DMS 273 (cell line): ENCODE data around the gene RFTN1.

Source experiments
- DNase-seq: peaks from one replicate; lab custom pipeline; 2025; ENCODE audit not compliant: unreplicated experiment; lab: John Stamatoyannopoulos, UW

RFTN1 gene

GRCh38 chr3:16468336-16469098 lies 45.0 kb downstream of the RFTN1 start:
- no peak for DNase-seq

DNA sequence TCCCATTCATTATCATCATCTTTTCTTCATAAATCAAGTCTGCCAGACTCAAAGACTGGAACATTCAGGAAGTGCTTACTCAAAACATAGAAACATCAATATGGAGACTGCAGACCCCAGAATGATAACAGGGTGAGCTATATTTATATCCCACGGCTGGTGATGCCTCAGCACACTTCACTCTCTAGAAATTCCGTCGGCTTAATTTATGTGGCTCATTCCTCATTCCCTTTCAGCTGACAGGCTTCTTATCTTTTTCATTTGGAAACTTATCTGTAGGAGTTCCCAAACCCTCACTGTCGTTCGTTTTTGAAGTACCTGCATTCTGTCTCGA lies 45.5 kb downstream of the RFTN1 start:
- DNase-seq = no peak

GRCh38 chr3:16467393-16467792 lies 46.1 kb downstream of the RFTN1 start:
- DNase-seq = no peak

DNA sequence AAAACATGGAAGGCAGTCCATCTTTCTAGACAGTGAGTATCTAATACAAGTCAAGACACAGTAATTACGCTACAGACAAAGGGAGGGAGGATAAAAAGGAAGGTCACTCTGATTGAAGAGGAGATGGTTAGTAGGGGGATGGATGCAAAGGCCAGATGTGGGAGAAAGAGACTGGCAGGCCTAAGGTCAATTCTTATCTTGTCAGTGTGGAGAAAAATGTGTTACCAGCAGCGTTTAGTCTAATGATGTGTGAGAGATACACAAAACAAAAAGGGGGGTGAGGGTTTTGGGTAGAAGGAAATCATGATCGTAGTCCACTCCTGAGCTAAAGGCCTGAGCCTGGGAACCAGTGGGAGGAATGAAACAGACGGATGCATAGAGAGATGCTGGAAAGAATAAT lies 46.7 kb downstream of the RFTN1 start:
- no peak for DNase-seq

DNA sequence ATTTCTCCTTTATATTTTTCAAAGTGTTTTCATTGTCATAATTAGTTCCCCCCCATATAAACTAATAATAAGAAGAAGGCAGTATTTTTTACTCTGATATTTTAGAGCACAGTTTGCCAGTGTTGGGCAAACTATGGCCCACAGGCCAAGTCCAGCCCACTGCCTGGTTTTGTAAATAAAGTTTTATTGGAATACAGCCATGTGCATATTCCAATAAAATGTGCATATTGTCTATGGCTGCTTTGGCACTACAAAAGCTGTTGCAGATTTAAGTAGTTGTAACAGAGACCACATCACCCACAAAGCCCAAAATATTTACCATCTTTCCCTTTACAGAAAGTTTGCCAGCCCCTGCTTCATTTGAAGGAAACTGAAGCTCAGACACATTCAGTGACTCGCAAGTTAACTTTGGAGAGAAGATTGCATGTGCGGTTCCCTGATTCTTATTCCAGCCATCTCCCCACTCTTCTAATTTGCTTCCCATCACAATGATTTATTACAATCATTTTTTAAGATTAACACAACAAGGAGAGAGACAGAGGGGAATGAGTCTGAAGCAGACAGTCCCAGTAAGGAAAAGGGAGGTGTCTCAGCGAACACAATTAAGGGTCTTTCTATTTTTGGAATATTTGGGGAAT lies 48.9 kb downstream of the RFTN1 start:
- no peak for DNase-seq

GRCh38 chr3:16463914-16464313 lies 49.6 kb downstream of the RFTN1 start:
- DNase-seq = no peak

GRCh38 chr3:16463119-16463518 lies 50.4 kb downstream of the RFTN1 start:
- no peak for DNase-seq

- no peak for DNase-seq
These were observed 50.8 kb downstream of the RFTN1 start for GRCh38 chr3:16462679-16463078.

DNA sequence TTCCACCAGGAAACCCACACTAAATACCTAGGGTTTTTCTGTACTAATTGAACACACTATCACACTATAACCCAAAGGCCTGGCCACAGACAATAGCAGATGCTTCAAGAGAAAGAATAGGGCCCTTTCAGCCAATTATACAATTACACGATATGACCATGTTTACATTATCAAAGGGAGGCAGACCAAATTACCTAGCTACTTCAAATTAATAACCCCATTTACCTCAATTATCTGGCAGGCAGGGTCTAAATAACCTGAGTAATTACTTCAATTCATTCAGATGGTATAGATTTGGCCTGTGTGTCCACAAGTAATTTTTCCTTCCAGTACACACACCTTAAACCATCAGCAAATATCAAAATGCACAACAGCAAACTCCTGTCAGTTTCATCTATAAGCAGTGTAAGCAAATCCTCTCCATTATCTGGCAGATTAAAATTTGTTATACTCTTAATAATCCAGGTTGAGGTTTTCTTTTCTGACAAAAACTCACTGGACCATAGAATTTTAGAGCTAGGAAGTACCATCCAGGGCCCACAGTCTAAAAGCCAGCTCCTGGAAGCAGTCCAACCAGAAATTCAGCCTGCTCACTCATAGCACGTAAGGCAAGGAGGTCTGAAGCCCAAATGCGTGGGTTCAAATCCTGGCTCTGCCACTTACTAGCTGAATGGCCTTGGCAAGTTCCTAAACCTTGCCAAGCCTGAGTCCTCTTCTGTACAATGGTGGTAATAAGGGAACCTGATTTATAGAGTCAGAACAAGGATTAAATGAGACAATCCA lies 51.8 kb downstream of the RFTN1 start:
- DNase-seq = peak; percentile 7

DNA sequence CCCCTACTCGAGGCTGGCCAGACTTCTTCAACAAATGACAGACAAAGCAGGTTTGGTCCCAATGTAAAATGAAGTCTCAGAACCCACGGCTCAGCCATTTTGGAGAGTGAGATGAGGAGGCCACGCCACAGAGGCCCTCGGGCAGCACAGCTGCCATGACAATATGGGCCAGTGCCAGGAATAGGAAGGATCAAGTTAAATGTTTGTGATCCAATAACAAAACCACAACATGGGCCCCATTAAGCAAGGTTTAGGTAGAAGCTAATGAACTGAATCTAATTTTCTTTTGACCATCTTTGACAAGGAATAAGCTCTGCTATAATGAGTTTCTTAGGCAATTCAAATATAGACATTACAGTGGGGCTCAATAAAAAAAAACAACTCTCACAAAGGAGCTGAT lies 52.6 kb downstream of the RFTN1 start:
- peak; percentile 32 for DNase-seq

- DNase-seq = no peak
These were observed 53.2 kb downstream of the RFTN1 start for GRCh38 chr3:16460273-16460672.

DNA sequence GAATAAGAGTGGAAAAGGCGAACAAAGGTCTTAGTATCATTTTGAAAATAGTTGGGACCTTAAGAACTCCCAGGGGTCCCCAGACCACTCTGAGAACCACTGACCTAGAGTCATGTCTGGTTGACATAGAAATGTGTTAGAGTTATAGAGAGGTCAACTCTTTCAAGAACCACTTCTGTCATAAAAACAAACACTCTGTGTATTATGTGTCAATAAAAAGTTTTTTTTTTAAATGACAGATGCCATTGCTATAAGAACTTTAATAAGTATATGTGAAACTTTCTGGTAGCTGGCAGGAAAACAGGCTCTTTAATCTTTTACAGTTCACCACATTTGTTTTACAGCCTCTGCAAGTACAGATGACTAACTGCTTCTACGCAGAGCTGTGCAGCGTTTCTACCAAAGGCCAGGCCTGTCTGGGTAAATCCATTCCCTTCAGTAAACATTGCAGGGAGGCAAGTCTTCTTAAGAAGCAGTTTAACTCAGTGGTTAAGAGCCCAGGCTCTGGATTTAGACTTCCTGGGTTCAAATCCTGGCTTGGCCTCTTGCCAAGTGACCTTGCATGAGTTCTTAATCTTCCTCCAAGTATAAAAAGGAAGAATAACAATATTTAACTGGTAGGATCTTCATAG lies 56.6 kb downstream of the RFTN1 start:
- DNase-seq = no peak

DNA sequence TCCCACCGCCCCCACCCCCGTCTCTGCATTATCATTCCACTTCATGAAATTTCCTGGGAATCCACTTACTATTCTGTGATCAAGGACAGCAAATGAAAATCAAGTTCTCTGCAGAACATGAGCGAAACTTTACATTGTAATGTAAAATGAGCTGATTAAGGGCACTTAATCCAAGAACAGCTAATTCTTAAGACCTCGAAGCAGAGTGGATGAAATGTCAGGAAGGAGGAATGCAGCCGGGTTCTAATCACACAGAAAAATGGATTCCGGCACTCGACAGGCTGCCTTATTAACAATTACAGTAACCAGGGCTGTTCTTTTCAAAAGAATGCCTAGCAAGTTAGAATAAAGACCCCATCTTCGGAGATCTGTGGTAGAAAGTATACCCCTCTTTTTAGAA lies 57.5 kb downstream of the RFTN1 start:
- no peak for DNase-seq

DNA sequence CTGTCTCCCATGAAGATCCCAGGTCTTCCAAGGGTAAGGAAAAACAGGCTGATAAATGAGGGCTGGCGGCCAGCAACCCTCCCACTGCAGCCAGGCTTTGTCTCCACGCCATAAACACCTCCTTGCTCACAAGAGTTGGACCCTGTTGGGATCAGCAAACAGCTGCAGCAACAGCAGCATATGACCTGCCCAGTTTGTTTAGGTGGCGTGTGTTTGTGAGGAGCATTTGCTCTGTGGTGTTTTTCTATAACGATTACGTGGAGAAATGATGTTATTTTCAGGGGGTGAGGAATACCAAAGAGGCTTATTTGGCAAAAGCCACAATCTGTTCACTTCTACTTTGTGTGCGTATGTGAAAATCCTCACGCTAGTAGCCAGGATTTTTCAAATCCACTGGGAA lies 58.5 kb downstream of the RFTN1 start:
- no peak for DNase-seq

- DNase-seq = no peak
These were observed 61.2 kb downstream of the RFTN1 start for GRCh38 chr3:16452261-16452660.

DNA sequence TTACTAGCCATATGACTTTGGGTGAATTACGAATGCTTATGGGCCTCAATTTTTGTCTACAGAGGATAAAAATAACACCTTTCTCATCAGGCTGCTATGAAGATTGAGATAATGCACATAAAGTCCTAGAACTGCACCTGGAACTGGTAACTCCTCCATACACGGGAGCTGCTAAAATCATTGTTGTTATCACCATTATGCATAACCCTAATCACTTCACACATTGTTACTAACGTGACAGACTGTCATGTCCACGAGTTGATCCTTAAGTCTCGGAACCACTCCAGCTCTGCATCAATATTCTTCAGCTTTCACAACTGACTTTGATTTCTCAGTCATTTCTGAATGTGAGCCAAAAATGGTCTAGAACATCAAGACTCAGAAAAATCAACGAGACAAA lies 64.1 kb downstream of the RFTN1 start:
- DNase-seq = no peak

DNA sequence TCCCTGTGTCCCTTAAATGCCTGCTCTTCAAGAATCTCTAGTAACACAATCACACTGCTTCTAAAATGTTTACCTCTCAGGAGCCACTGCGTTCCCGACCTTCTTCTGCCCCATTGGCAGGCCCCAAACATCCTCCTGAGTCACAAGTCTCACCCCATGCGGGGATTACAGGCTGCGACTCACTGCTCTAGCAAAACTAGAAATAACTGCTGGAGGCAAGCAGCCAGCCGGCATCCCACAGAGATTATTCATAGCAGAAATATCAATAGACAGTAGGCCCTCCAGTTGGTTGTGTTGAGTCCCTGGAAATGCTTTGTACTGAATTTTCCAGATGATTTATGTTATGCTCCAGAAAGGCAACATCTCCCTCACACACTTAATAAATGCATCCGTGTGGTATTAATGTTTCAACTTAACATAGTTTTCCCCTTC lies 64.8 kb downstream of the RFTN1 start:
- DNase-seq = peak; percentile 16

DNA sequence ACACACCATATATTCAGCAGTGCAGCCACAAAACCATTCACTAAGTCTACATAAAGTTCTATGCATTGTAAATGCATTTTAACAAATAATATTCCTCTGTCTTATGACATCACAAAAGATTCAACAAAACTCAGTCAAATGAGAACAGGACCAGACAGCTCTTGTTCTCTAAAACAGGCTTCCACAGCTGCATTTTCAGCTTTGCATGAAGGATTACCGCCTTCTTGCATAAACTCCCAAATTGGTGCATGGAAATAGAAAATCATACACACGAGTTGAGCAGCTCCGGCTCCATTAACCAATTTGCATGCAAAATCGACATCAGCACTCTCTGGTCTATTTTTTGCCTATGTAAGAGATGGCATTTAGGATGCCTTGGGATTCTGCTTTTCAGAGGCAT lies 66.4 kb downstream of the RFTN1 start:
- DNase-seq = no peak

DNA sequence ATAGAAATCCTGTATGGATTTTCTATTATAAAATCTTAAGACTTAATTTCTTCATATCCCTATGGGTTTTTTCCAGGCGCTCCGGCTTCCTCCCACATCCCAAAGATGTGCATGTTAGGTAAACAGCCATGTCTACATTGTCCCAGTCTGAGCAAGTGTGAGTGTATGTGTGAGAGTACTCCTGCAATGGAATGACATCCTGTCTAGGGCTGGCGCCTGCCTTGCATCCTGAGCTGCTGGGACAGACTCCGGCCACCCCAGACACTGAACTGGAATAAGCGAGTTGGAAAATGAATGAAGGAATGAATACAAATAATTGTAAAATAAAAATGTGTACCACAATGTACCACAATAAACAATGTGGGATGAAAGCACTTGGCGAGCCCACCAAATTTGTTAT lies 69.2 kb downstream of the RFTN1 start:
- DNase-seq = no peak

DNA sequence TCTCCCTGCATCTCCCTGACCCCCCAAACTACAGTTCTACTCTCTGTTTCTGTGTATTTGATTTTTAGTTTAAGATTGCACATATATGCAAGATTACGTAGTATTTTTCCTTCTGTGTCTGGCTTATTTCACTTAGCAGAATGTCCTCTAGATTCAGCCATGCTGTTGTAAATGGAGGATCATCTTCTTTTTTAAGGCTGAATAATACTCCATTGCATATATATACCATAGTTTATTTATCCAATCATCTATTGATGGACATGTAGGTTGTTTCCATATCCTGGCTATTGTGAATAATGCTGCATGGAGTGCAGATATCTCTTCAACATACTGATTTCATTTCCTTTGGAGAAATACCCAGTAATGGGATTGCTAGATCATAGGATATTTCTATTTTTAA lies 70.8 kb downstream of the RFTN1 start:
- DNase-seq = no peak

DNA sequence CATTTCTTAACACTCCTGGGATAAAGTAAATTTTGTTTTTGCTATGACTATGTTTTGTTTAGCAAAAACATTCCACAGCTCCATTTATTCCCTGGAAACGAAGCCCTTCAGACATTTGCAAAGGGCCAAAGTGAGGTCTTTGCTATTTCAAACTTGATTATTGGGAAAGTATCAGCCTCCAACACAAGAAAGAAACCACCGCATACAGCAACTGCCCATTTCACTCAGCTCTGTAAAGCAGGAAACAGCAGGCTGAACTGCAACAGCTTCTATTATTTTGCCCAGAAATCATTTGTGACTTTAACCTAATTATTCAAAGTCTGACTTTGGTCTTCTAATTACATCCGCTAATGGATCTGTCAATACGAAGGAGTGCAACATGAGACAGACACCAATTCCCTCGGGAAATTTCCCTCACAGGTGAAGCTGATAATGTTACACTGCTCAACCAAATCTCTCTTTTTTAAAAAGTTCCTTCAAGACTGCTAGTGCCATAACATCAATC lies 72.1 kb downstream of the RFTN1 start:
- DNase-seq = peak; percentile 40
